Measurements from ENCODE around the gene KCNIP3.
"Not testable (repeated sequence)": the region's sequence is repeated elsewhere in the genome, so short reads cannot be mapped to it uniquely, and the experiment has no call there.

KCNIP3 gene

DNA sequence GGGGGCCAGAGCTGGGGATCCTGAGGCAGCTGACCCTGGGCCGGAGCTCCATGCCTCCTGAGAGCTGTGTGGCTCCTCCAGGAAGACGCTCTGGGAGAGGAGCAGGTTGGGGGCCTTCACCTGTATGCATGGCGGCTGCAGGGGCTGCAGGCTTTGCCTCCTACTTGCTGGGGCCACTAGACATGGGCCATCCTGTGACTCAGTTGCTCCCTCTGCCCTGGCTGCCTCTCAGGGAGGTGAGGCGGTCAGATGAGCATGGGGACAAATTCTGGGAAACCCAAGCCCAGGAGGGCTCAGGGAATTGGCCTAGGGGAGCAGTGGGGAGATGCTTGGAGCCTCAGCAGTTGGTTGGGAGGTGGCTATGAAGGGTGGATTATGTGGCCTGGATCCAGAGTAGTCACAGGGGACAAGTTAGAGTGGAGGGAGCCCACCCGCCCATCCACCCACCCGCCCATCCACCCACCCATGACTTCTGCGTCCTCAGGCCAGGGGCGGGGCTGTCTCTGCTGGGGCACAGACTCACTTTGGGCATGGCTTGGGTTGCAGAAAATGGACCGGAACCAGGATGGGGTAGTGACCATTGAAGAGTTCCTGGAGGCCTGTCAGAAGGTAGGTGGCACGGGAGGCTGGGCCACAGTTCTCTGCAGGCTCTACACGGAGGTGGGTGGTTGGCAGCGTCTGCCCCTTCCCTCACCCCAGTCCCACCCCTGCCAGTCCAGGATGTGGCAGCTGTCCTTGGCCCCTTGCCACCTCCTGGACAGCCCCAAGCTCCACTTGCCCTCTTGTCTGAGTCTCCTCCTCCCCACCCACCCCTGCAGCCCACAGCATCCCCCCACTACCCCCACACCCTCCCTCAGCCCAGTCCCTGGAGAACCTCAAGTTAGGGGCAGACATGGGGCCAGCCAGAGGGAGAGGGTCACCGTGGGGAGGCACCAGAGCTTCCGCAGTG, 85.8 kb downstream of the KCNIP3 start:
- in situ Hi-C loops (cut with MboI; ENCODE audit: low sequenced_read_pairs) = no loop called here

DNA sequence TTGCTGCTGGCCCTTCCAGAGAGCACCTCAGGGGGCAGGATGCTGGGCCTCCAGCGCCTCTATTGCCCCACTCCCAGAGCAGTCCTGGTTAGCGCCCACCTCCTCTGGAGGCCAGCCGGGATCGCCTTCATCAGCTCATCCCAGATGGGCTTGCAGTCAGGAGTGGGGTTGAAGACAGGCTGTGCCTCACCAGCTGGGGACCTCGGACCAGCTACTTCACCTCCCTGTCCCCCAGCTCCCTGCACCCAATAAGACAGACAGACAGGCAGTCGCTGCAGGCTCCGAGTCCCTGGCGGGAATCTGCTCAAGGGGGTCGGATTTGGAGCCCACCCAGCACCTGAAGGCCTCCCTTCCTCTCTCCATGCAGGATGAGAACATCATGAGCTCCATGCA, 86.5 kb downstream of the KCNIP3 start:
- in situ Hi-C loops (cut with MboI; ENCODE audit: low sequenced_read_pairs) = no loop called here

DNA sequence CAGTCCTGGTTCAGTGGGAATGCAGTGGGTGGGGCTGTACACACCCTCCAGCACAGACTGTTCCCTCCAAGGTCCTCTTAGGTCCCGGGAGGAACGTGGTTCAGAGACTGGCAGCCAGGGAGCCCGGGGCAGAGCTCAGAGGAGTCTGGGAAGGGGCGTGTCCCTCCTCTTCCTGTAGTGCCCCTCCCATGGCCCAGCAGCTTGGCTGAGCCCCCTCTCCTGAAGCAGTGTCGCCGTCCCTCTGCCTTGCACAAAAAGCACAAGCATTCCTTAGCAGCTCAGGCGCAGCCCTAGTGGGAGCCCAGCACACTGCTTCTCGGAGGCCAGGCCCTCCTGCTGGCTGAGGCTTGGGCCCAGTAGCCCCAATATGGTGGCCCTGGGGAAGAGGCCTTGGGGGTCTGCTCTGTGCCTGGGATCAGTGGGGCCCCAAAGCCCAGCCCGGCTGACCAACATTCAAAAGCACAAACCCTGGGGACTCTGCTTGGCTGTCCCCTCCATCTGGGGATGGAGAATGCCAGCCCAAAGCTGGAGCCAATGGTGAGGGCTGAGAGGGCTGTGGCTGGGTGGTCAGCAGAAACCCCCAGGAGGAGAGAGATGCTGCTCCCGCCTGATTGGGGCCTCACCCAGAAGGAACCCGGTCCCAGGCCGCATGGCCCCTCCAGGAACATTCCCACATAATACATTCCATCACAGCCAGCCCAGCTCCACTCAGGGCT, 87.9 kb downstream of the KCNIP3 start:
- in situ Hi-C loops (cut with MboI; ENCODE audit: low sequenced_read_pairs) = no loop called here

DNA sequence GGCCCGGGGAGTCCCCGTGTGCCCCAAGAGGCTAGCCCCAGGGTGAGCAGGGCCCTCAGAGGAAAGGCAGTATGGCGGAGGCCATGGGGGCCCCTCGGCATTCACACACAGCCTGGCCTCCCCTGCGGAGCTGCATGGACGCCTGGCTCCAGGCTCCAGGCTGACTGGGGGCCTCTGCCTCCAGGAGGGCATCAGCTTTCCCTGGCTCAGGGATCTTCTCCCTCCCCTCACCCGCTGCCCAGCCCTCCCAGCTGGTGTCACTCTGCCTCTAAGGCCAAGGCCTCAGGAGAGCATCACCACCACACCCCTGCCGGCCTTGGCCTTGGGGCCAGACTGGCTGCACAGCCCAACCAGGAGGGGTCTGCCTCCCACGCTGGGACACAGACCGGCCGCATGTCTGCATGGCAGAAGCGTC, 88.4 kb downstream of the KCNIP3 start:
- in situ Hi-C loops (cut with MboI; ENCODE audit: low sequenced_read_pairs) = no loop called here

DNA sequence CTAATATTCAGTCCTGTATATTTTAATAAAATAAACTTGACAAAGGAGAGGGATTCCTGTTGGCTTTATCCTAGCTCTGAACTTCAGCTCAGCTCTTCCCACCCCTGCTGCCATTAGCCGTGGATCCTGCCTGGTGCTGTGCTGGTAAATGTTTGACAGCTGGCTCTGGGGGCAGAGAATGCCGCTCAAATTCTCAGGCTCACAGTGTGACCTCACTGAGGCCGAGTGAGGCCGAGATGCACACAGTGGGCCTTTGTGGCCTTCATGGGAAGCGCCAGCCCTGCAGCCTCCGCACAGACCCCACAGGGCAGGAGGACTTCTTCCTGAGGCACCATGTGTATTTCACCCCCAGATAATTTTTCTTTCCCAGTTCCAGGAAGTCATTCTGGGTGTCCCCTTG, 88.9 kb downstream of the KCNIP3 start:
- in situ Hi-C loops (cut with MboI; ENCODE audit: low sequenced_read_pairs) = no loop called here

DNA sequence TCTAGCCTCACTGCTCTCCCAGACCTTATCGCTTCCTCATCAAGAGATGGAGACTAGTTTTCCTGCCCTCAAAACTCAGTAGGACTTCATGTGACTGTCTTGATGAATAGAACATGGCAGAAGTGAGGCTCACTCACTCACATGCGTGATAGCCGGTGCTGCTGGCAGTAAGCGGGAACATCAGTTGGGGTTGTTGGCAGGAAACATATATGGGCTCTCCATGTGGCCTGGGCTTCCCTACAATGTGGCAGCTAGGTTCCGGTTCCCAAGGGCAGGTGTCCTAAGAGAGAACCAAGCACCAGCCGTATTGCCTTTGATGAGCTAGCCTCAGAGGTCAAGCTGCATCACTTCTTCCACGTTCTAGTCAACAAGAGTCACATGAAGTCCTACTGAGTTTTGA, 90.2 kb downstream of the KCNIP3 start:
- in situ Hi-C loops (cut with MboI; ENCODE audit: low sequenced_read_pairs) = no loop called here

DNA sequence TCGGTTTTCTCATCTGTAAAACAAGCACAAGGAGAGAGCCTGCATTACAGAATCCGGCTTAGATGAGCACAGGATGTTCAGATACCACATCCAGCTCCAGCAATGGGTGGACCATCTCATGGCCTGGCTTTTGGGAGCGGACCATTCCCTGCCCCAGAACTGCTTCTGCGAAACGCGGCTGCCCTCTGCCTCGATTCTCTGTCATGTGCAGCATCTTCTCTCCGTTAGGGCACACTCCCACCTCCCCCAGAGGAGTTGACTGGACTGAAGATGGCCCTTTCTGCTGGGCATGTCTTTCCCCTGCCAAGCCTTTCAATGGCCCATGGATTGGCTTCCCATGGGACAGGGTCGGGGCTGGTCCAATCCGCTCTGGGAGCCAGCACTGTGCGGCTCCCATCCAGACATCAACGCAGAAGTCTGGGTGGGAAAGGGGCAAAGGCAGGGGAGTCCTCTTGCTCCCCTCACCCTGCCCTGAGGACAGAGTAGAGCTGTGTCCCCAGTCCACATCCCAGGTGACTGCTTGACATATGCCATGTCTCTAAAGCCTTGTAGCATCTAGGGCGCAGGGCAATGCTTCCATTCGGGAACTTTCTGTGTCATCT, 91.0 kb downstream of the KCNIP3 start:
- in situ Hi-C loops (cut with MboI; ENCODE audit: low sequenced_read_pairs) = no loop called here

DNA sequence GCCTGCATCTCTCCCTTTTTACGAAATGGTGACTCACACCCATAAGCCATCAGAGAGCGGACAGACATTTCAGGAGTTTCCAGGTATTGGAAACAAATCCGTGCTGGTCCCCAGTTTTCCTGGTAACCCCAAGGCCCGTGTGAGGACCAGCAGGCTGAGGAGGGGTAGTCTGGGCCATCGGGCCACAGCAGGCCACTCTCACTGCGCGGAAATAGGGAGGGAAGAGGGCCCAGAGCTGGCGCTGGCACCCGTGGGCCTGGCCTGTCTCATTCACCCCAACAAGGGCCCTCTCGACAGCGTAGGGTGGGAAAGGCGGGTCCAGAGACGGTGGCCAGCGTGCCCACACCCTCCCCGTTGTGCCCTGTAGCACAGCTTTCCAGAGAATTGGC, 91.7 kb downstream of the KCNIP3 start:
- in situ Hi-C loops (cut with MboI; ENCODE audit: low sequenced_read_pairs) = no loop called here

DNA sequence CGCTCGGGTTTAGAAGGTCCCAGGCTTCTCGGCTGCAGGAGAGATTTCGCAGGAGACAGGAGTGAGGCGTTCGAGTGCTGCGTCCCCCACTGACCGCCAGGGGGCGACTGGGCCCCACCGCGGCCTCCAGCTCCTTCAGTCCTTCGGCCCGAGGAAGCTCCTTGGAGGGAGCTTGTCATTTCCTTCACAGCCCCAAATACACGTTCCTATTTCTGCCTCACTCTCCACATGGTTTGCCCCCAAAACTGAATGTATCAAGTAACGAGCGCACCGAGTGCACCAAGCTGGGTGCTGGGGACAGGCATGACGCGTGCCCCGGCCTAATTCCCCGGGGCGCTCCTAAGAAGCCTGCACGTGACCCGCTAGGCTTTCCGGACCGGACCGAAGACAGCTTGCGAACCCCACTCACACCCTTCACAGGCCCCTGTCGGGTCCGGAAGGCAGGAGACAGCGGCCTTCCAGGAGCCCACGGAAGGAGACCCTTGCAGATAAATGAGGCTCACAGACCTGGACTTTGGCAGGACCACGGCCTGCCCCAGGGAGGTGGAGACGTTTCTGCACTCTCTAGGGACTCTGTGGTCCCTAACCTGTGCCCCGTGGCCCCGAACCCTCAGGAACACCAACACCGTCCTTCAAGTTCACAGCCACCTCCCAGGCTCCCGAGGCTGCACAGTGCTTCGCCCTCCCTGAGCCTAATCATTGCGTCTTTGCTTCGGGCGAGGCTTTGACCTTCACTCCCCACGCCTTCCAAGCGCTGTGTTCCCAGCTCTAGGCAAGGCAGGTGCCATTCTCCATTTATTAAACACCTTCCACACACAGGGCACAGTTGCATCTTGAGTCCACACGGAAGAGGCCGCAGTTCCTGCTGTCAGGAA, 92.3 kb downstream of the KCNIP3 start:
- in situ Hi-C loops (cut with MboI; ENCODE audit: low sequenced_read_pairs) = no loop called here

DNA sequence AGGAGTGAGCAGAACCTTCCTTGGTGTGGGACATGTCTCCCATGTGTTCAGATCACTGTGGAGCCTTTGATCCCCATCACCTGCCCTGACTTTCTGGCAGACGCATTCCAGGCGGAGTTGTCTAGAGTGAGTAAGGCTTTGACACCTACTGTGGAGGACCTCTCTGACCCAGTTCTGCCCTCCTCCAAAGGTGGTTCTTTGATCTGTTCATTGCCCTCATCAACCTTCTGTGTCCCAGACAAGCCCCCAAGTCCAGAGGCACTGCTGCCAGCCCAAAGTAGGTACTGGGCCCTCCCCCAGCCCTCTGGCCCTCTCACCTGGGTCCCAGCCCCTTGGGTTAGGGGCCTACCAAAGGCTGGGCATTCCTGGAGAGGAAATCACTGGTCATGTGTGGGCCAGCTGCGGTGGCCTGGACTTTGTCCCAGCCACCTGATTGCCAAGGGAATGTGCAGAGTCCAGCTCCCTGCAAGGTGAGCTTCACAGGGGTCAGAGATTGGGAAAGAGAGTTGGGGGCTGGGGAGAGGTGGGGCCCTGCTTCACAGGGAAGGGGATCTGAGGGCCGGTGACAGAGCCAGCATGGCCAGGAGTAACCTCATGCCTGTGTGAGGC, 93.2 kb downstream of the KCNIP3 start:
- in situ Hi-C loops (cut with MboI; ENCODE audit: low sequenced_read_pairs) = no loop called here

DNA sequence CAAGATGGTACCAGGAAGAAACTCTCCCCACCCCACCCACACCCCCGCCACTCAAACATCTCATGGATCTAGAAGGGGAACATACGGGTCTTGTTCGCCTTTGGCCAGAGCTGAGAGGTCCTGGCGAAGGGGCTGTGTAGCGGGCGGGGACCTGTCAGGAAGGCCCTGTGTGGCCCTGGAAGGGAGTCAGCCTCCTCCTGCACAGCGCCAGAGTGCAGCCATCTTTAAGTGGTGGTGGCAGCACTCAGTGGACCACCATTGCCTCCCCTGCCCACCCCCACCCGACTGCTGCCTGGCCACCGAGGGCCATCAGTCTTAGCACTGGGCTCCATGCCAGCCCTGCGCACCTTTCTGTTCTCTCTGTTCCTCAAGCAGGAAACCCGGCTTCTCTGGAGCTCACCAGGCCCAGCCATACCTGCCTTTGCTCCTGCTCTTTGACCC, 93.8 kb downstream of the KCNIP3 start:
- in situ Hi-C loops (cut with MboI; ENCODE audit: low sequenced_read_pairs) = no loop called here

DNA sequence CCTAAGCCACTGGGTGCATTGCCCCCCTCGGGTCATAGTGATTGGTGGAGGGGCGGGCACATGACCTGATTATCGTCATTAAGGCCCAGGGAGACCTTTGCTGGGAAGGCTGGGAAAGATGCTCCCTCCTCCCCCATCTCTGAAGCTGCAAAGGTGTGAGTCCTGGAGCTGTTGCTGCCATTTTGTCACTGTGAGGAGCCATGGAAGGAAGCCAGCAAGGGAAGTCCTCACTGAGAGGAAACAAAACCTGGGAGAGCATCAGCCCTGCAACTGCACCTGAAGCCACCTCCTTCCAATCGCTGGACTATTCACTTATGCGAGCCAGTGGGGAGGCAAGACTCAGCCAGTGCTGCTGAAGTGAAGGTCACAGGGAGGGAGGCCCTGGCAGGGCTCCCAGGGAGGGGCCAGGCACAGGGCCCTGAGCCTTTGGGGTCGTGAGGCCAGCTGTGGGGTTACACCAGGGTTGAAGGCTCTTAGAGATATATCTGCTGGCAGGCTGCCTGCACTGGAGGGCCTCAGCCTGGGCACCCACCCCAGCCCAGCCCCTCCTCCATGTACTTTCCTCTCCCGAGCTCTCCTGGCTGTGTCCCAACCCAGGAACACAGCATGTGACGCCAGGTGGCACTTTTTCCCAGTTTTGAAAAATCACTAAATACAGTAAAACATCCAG, 94.6 kb downstream of the KCNIP3 start:
- in situ Hi-C loops (cut with MboI; ENCODE audit: low sequenced_read_pairs) = no loop called here

DNA sequence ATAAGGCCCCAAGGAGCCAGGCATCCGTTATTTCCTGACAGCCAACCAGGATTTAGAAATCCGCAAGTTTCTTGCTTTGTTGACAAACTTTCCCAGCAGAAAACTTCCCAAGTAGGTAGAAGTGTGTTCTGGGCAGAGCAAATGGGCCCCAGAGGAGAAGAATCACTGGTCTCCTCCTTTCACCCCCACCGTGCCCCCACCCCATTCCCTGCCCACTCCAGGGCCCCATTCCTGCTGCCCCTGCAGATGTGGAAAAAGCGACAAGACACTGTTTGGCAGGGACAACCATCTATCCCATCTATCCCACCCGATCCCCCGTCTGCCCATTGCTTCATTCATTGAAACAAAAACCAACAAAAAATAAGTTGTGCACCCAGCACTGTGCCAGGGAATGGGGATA, 95.2 kb downstream of the KCNIP3 start:
- in situ Hi-C loops (cut with MboI; ENCODE audit: low sequenced_read_pairs) = no loop called here

DNA sequence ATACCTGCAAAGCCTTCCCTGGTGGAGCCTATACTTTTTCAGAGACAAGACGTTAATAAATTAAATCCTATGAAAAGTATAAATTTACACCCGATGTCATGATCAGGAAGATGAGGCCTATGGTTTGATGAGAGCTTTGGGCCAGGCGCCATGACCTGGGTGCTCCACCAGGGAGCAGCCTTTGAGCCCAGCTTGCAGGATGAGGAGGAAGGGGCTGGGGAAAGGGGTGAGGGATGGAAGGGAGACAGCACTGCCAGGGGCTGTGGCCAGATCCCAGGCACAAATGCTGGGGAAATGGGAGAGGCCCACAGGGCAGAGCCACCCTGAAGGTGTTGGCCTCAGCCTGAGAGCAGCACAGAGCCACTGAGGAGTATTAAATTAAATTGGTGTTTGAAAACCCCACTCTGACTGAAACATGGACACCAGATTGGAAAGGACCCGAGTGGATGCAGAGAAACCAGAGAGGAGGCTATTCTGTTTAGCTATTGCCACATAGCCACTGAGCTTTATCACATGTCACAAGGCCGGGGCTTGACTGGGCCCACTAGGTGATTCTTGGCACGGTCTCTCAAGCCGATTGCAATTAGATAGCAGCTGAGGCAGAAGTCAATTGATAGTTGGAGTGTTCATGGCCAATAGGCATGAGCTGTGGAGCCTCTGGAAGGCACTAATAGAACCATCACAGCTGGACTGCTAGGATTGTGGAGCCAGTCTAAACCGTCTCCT, 95.7 kb downstream of the KCNIP3 start:
- in situ Hi-C loops (cut with MboI; ENCODE audit: low sequenced_read_pairs) = no loop called here

DNA sequence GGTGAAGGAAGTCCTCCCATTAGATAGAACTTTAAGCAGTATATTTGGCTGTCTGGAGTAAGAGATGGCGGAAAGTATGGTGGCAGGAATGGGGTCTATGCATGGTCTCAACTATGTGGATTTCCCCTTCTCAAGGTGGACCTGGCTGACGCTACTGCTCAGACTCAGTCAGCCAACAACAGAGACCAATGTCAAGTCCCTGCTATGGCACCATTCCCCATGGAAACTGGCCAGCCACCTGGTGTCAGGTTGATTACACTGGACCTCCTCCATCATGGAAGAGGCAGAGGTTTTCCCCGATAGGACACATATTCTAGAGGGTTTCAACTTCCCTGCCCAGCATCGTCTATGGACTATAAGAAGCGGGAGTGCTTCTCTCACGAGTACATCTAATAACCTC, 96.8 kb downstream of the KCNIP3 start:
- in situ Hi-C loops (cut with MboI; ENCODE audit: low sequenced_read_pairs) = no loop called here

DNA sequence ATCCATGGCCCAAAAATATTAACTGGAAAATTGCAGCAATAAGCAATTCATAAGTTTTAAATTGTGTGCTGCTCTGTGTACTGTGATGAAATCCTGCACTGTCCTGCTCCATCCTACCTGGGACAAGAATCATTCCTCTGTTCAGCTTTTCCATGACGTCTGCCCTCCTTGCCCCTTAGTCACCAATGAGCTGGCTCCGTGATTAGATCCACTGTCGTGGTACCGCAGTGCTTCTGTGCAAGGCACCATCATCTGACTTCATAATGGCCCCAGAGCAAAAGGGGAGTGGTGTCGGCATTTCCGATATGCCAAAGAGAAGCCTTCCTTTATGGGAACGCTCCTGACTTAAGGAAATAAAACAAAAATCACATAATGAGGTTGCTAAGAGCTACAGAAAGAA, 101.9 kb downstream of the KCNIP3 start:
- in situ Hi-C loops (cut with MboI; ENCODE audit: low sequenced_read_pairs) = no loop called here

DNA sequence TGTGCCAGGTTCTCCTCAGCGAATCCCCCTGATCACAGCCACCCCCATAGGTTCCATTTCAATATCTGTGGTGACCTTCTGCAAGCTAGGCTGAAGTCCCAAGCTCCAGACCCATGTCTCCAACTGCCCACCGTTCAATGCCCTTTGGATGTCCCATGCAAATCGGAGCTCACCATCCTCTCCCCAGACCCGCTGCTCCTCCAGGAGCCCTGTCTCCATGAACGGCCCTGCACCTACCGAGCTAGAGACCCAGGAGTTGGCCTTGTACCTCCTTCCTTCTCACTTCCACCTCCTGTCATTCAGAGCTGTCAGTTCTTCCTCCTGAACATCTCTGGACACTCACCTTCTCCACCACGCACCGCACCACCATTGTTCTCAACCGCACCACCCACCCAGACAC, 104.3 kb downstream of the KCNIP3 start:
- in situ Hi-C loops (cut with MboI; ENCODE audit: low sequenced_read_pairs) = no loop called here

DNA sequence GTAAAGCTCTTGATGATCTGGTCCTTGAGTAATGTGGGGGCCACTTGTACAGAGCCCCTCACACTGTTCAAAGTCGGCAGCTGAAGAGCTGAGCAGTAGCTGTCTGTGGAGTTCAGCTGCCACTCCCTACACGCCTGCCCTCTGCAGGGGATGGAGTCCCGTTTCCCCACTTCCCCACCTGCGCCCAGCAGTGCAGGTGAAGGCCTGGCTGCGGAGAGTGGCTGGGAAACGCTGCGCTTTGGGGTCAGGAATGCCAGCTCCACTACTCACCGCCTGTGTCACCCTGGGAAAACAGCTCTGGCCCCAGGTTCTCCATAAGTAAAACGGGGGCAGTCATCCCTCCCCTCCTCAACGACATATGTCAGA, 104.8 kb downstream of the KCNIP3 start:
- in situ Hi-C loops (cut with MboI; ENCODE audit: low sequenced_read_pairs) = not testable (repeated sequence)

Measured in hTERT RPE-1 (cell line).